ENCODE results near the gene RAP1GAP2.

- TF ChIP-seq CTCF (conservative IDR thresholded peaks at IDR 0.05; ENCODE audit: low read length) = no peak
- no peak for TF ChIP-seq EZH2phosphoT487 (IDR thresholded peaks at IDR 0.05; ENCODE audit: borderline replicate concordance, low read depth, low read length)
These were observed 26.1 kb downstream of the RAP1GAP2 start for GRCh38 chr17:2822358-2822757.
